Breast epithelium (tissue), 4 donors: ENCODE measurements around the gene FAM24A. TPM values are rescaled to one million over a fixed set of nuclear protein-coding genes. Genes with fewer than 3 reads are reported as not detected.
"Not testable (repeated sequence)": the region's sequence is repeated elsewhere in the genome, so short reads cannot be mapped to it uniquely, and the experiment has no call there.

Experiments
- DNase-seq, 2 donors: peaks; one replicate each; pipeline ENCODE4 v3.0.0-alpha.2; 2019; ENCODE audit warnings: low spot score in 2 of 2
- H3K27ac ChIP-seq, 2 donors: fragments of 200-600 bp; sonication (generic) in 1 of 2; one replicate each; pipeline ENCODE4 v1.5.1; 2016 to 2019; ENCODE audit warnings: mild to moderate bottlenecking in 1 of 2
- H3K27me3 ChIP-seq, 2 donors: fragments of 200-600 bp; sonication (generic) in 1 of 2; one replicate each; pipeline versions ENCODE4 v1.5.1 to v1.6.0; 2017 to 2019; ENCODE audit warnings: control low read depth in 1 of 2, mild to moderate bottlenecking in 1 of 2
- H3K36me3 ChIP-seq: fragments of 200-600 bp; one replicate; pipeline ENCODE4 v1.5.1; 2019
- H3K4me1 ChIP-seq, 2 donors: fragments of 200-600 bp; sonication (generic); one replicate each; pipeline ENCODE4 v1.5.1; 2016 to 2019; ENCODE audit warnings: control low read depth in 1 of 2
- H3K4me3 ChIP-seq, 3 donors: fragments of 200-600 bp; sonication (generic); 1 replicate in 2 of 3; 2 replicates in 1 of 3; pipeline ENCODE4 v1.5.1; 2016 to 2019; ENCODE audit warnings: mild to moderate bottlenecking in 3 of 3, moderate library complexity in 2 of 3
- H3K9me3 ChIP-seq, 2 donors: fragments of 200-600 bp; sonication (generic) in 1 of 2; one replicate each; pipeline ENCODE4 v1.5.1; 2016 to 2019; ENCODE audit warnings: control low read depth in 1 of 2
- POLR2A ChIP-seq: fragments of 450-650 bp; IDR thresholded peaks from one replicate; pipeline ENCODE4 v1.6.1; 2016; ENCODE audit warnings: antibody characterized with exemption, mild to moderate bottlenecking, moderate library complexity
- POLR2AphosphoS5 ChIP-seq, 3 donors: sonication (generic); formaldehyde crosslinking; IDR thresholded peaks; one replicate each; pipeline ENCODE4 v1.6.1; 2017; ENCODE audit warnings: antibody characterized with exemption in 3 of 3
- intact Hi-C: fragments of 100-400 bp; cut with DNase I; formaldehyde crosslinking; loops from one replicate; pipeline ENCODE4 v1.15.1; 2023; ENCODE audit warnings: low total_unique reads
- total RNA-seq, 3 donors: library from RNA; depleted of rRNA; stranded (reverse); fragments of >200 nt; gene quantifications; one replicate each; pipeline ENCODE4 v1.1.0, GENCODE V29; 2016
- TF ChIP-seq, protein P1 (sequence below), 3 donors: fragments of 450-650 bp; IDR thresholded peaks; one replicate each; pipeline ENCODE4 v1.5.1; 2016 to 2017; ENCODE audit warnings: antibody characterized with exemption in 3 of 3, mild to moderate bottlenecking in 3 of 3, moderate library complexity in 3 of 3

Gene FAM24A
- total RNA-seq, 3 donors from 2014 or later = not detected

GRCh38 chr10:122882766-122883165, 27.6 kb upstream of the FAM24A start:
- Histone ChIP-seq H3K36me3 (no peaks in the 10 kb centered on the region), H3K27ac (no peak overlapping the region), H3K9me3 (no peaks in the 10 kb centered on the region), H3K4me3 (no peak overlapping the region), H3K27me3 (no peaks in the 10 kb centered on the region), H3K4me1 (no peaks in the 10 kb centered on the region)
- no peak for DNase-seq
- intact Hi-C loops = no loop called here
- TF ChIP-seq, protein P1, sequence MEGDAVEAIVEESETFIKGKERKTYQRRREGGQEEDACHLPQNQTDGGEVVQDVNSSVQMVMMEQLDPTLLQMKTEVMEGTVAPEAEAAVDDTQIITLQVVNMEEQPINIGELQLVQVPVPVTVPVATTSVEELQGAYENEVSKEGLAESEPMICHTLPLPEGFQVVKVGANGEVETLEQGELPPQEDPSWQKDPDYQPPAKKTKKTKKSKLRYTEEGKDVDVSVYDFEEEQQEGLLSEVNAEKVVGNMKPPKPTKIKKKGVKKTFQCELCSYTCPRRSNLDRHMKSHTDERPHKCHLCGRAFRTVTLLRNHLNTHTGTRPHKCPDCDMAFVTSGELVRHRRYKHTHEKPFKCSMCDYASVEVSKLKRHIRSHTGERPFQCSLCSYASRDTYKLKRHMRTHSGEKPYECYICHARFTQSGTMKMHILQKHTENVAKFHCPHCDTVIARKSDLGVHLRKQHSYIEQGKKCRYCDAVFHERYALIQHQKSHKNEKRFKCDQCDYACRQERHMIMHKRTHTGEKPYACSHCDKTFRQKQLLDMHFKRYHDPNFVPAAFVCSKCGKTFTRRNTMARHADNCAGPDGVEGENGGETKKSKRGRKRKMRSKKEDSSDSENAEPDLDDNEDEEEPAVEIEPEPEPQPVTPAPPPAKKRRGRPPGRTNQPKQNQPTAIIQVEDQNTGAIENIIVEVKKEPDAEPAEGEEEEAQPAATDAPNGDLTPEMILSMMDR (IDR thresholded peaks at IDR 0.05) = no peak
- no peak for TF ChIP-seq POLR2A

DNA sequence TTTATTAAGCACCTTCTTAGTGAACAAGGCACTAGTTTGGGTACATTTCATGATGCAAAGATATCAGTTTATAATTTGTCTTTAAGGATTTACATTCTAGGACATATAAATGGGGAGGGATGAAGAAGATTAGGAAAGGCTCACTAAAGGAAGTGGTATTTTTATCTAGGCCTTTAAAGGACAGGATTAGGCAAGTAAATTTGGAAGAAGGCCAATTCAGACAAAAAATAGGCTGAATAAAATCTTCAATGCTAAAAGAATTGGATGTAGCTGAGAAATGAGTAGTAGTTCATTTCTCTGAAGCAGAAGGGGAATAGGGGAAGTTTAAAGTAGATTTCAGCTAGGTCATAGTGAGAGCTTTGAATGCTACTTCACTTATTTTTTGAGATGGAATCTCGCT, 26.2 kb upstream of the FAM24A start:
- TF ChIP-seq POLR2AphosphoS5 (IDR thresholded peaks at IDR 0.05) (no peak), POLR2A (no peak)
- intact Hi-C loops = no loop called here

DNA sequence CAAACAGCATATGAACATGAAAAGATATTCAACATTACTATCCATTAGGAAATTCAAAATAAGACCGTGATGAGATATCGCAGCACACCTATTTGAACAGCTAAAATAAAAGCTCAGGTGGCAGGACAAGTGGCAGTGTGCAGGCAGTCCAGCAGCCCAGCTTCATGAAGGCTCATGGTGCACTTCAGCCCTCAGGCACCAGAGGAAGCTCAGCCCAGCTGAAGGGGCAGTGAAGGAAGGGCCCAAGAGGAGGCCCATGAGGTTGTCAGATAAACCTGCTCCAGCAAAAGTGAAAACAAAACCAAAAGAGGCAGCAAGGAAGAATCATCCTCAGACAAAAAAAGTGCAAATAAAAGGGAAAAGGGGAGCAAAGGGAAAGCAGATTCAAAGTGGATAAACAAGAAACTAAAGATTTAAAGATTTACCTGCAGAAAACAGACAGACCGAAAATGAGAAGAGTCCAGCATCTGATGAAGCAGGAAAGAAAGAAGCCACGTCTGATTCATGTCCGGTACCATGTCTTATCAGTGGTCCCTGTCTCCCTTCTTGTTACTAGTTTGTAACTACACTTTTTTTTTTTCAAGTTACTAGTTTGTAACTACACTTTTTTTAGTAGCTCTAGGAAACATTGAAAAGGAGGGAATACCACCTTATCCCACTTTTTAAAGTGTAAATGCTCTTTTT, 16.0 kb upstream of the FAM24A start:
- TF ChIP-seq, protein P1 (IDR thresholded peaks at IDR 0.05) = no peak
- no peak for TF ChIP-seq POLR2A
- TF ChIP-seq POLR2AphosphoS5 (IDR thresholded peaks at IDR 0.05) = no peak
- Histone ChIP-seq H3K27ac (no peak overlapping the region), H3K4me3 (no peak overlapping the region), H3K36me3 (no peaks in the 10 kb centered on the region), H3K9me3 (no peaks in the 10 kb centered on the region), H3K27me3 (no peaks in the 10 kb centered on the region), H3K4me1 (no peaks in the 10 kb centered on the region)
- DNase-seq = no peak
- intact Hi-C loops = no loop called here

More for the DNA sequence above, 26.2 kb upstream of the FAM24A start:
- no peak for DNase-seq
- Histone ChIP-seq H3K27me3 (no peaks in the 10 kb centered on the region), H3K27ac (no peak overlapping the region), H3K4me1 (no peaks in the 10 kb centered on the region), H3K36me3 (no peaks in the 10 kb centered on the region), H3K4me3 (no peak overlapping the region), H3K9me3 (no peaks in the 10 kb centered on the region)

DNA sequence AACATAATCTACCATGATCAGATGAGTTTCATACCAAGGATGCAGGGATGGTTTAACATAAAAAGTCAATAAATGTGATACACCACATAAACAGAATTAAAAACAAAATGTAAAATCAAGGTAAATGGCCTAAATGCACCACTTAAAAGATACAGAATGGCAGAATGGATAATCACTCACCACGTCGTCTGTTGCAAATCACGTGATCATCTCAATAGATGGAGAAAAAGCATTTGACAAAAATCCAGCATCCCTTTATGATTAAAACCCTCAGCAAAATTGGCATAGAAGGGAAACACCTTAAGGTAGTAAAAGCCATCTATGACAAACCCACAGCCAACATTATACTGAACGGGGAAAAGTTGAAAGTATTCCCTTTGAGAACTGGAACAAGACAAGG, 6.5 kb upstream of the FAM24A start:
- intact Hi-C loops, H3K27ac ChIP-seq, H3K27me3 ChIP-seq, H3K4me3 ChIP-seq, H3K36me3 ChIP-seq, H3K4me1 ChIP-seq, DNase-seq, H3K9me3 ChIP-seq: not testable (repeated sequence)

GRCh38 chr10:122911889-122912484, 1.6 kb downstream of the FAM24A start:
- intact Hi-C loops = no loop called here
- H3K27ac ChIP-seq = no peak overlapping the region
- H3K9me3 ChIP-seq = no peaks in the 10 kb centered on the region
- no peaks in the 10 kb centered on the region for H3K36me3 ChIP-seq
- TF ChIP-seq, protein P1 (IDR thresholded peaks at IDR 0.05) = no peak
- TF ChIP-seq POLR2AphosphoS5 (IDR thresholded peaks at IDR 0.05) (no peak), POLR2A (no peak)
- DNase-seq = no peak
- H3K4me3 ChIP-seq = no peak overlapping the region
- no peaks in the 10 kb centered on the region for H3K4me1 ChIP-seq
- no peaks in the 10 kb centered on the region for H3K27me3 ChIP-seq

DNA sequence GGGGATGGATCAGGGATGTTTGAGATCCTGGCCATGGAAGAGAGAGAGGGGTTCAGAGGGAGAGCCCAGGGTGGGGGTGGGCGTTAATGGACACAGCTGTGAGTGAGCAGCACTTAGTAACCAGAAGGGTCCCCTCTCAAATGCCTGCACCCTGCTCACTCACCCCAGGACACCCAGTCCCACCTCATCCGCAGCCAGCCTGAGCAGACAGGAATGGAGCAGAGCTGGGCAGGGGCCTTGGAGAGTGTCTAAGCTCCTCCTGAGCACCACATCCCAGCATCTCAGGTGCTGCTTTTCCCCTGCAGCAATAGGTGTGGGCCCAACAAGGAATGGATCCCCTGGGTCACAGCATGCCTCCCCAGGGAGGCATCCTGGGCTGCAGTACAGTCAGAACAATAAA, 5.3 kb downstream of the FAM24A start:
- no peak for TF ChIP-seq POLR2AphosphoS5 (IDR thresholded peaks at IDR 0.05)
- Histone ChIP-seq H3K9me3 (no peaks in the 10 kb centered on the region), H3K4me3 (no peak overlapping the region), H3K4me1 (no peaks in the 10 kb centered on the region), H3K36me3 (no peaks in the 10 kb centered on the region), H3K27ac (no peak overlapping the region), H3K27me3 (no peaks in the 10 kb centered on the region)
- intact Hi-C loops = loop anchor here (5.0 kb wide), 1 partner anchor 722 kb away; no protein-coding TSS in a partner anchor
- no peak for DNase-seq
